ENCODE measurements around the gene SNX4. TPM values are rescaled to one million over a fixed set of nuclear protein-coding genes. Genes with fewer than 3 reads are reported as not detected.

The SNX4 gene
- polyA plus RNA-seq (2013) = 27.4 and 28.3 TPM in 2 replicates

GRCh38 chr3:125519678-125520562 is at the start of gene SNX4:
SNX4 (minus strand) TSS chr3:125520202; CDS start chr3:125520172, 30 bp downstream.
- peak within 1 kb of the TSS; percentile 74 for H2BK120ac ChIP-seq (ENCODE audit: insufficient read depth, low read length, poor library complexity)
- WGBS (ENCODE audit: extremely low coverage, insufficient coverage, insufficient read length) = no CpG with 5 or more reads among the region's 65 CpGs
- no peaks in the 10 kb centered on the region for H3K27me3 ChIP-seq (ENCODE audit: insufficient read depth, low read length)
- no peaks in the 10 kb centered on the region for H3K9me3 ChIP-seq (ENCODE audit: insufficient read depth, low read depth, low read length)
- H3K4me2 ChIP-seq (ENCODE audit: low read length) = peak within 1 kb of the TSS; percentile 74
- H2BK12ac ChIP-seq (ENCODE audit: low read length) = no peak within 1 kb of the TSS
- peaks cover 10% of the 10 kb centered on the region for H3K79me1 ChIP-seq (ENCODE audit: low read length)
- H3K4me1 ChIP-seq (ENCODE audit: control insufficient read depth in 1 of 2, insufficient read depth in 2 of 2, low read length in 2 of 2) = peaks cover 2 to 7% of the 10 kb centered on the region in 2 experiments
- H2BK5ac ChIP-seq (ENCODE audit: low read depth, low read length, poor library complexity) = peak within 1 kb of the TSS; percentile 53
- peak within 1 kb of the TSS; percentile 89 for H3K18ac ChIP-seq (ENCODE audit: low read length)
- peak within 1 kb of the TSS; percentile 93 for H2AFZ ChIP-seq (ENCODE audit: insufficient read depth, low read length, poor library complexity)
- H2AK5ac ChIP-seq (ENCODE audit: low read length) = peak within 1 kb of the TSS; percentile 8
- H4K91ac ChIP-seq (ENCODE audit: low read depth, low read length) = peak within 1 kb of the TSS; percentile 84
- peak within 1 kb of the TSS; percentile 79 for H4K12ac ChIP-seq (ENCODE audit: low read depth, low read length)
- peaks cover 7% of the 10 kb centered on the region for H3K79me2 ChIP-seq (ENCODE audit: control insufficient read depth, insufficient read depth, low read length, poor library complexity)
- H3K23ac ChIP-seq (ENCODE audit: low read length) = no peak within 1 kb of the TSS
- H3K36me3 ChIP-seq (ENCODE audit: control insufficient read depth in 1 of 2, insufficient read depth in 2 of 2, low read length in 2 of 2) = peaks cover 2 to 3% of the 10 kb centered on the region in 2 experiments
- peak within 1 kb of the TSS; percentile 93 for H4K8ac ChIP-seq (ENCODE audit: low read depth, low read length)
- H3K14ac ChIP-seq (ENCODE audit: low read length) = peak within 1 kb of the TSS; percentile 84
- peak; percentile 97 for DNase-seq
- H3K4me3 ChIP-seq (ENCODE audit: low read depth, low read length) = peak within 1 kb of the TSS; percentile 92
- peak within 1 kb of the TSS; percentile 91 for H3K4ac ChIP-seq (ENCODE audit: low read depth, low read length)
- peak within 1 kb of the TSS; percentile 91 for H3K9ac ChIP-seq (ENCODE audit: low read length)
- peak within 1 kb of the TSS; percentile 72 for H3K27ac ChIP-seq (ENCODE audit: low read depth, low read length)

- Histone ChIP-seq H3K79me1 (ENCODE audit: low read length) (no peaks in the 10 kb centered on the region), H2AFZ (ENCODE audit: insufficient read depth, low read length, poor library complexity) (no peak overlapping the region), H3K4me1 (ENCODE audit: control insufficient read depth in 1 of 2, insufficient read depth in 2 of 2, low read length in 2 of 2) (peaks cover 0 to 2% of the 10 kb centered on the region in 2 experiments), H4K91ac (ENCODE audit: low read depth, low read length) (no peak overlapping the region), H3K9me3 (ENCODE audit: insufficient read depth, low read depth, low read length) (no peaks in the 10 kb centered on the region), H2BK12ac (ENCODE audit: low read length) (no peak overlapping the region), H3K79me2 (ENCODE audit: control insufficient read depth, insufficient read depth, low read length, poor library complexity) (no peaks in the 10 kb centered on the region), H3K14ac (ENCODE audit: low read length) (no peak overlapping the region), H2BK120ac (ENCODE audit: insufficient read depth, low read length, poor library complexity) (no peak overlapping the region), H2AK5ac (ENCODE audit: low read length) (no peak overlapping the region), H3K4ac (ENCODE audit: low read depth, low read length) (no peak overlapping the region), H3K18ac (ENCODE audit: low read length) (no peak overlapping the region), H3K23ac (ENCODE audit: low read length) (no peak overlapping the region), H3K27me3 (ENCODE audit: insufficient read depth, low read length) (no peaks in the 10 kb centered on the region), H3K4me2 (ENCODE audit: low read length) (no peak overlapping the region), H3K9ac (ENCODE audit: low read length) (no peak overlapping the region), H3K27ac (ENCODE audit: low read depth, low read length) (no peak overlapping the region), H4K12ac (ENCODE audit: low read depth, low read length) (no peak overlapping the region), H3K4me3 (ENCODE audit: low read depth, low read length) (no peak overlapping the region), H2BK5ac (ENCODE audit: low read depth, low read length, poor library complexity) (no peak overlapping the region), H3K36me3 (ENCODE audit: control insufficient read depth in 1 of 2, insufficient read depth in 2 of 2, low read length in 2 of 2) (peaks cover 14% of the 10 kb centered on the region in 2 experiments), H4K8ac (ENCODE audit: low read depth, low read length) (no peak overlapping the region)
- no CpG with 5 or more reads among the region's 1 CpG for WGBS (ENCODE audit: extremely low coverage, insufficient coverage, insufficient read length)
- peak; percentile 22 to 56 for DNase-seq
Measured at GRCh38 chr3:125556314-125556713, 36.3 kb upstream of the SNX4 start.

- Histone ChIP-seq H4K12ac (ENCODE audit: low read depth, low read length) (no peak overlapping the region), H3K79me1 (ENCODE audit: low read length) (no peaks in the 10 kb centered on the region), H3K14ac (ENCODE audit: low read length) (no peak overlapping the region), H3K9me3 (ENCODE audit: insufficient read depth, low read depth, low read length) (no peaks in the 10 kb centered on the region), H3K4me2 (ENCODE audit: low read length) (no peak overlapping the region), H3K4me3 (ENCODE audit: low read depth, low read length) (no peak overlapping the region), H3K23ac (ENCODE audit: low read length) (no peak overlapping the region), H4K8ac (ENCODE audit: low read depth, low read length) (no peak overlapping the region), H2BK120ac (ENCODE audit: insufficient read depth, low read length, poor library complexity) (no peak overlapping the region), H3K27me3 (ENCODE audit: insufficient read depth, low read length) (no peaks in the 10 kb centered on the region), H3K4ac (ENCODE audit: low read depth, low read length) (no peak overlapping the region), H3K79me2 (ENCODE audit: control insufficient read depth, insufficient read depth, low read length, poor library complexity) (no peaks in the 10 kb centered on the region), H3K36me3 (ENCODE audit: control insufficient read depth in 1 of 2, insufficient read depth in 2 of 2, low read length in 2 of 2) (peaks cover 12 to 16% of the 10 kb centered on the region in 2 experiments), H2AK5ac (ENCODE audit: low read length) (no peak overlapping the region), H3K27ac (ENCODE audit: low read depth, low read length) (no peak overlapping the region), H2BK5ac (ENCODE audit: low read depth, low read length, poor library complexity) (no peak overlapping the region), H3K9ac (ENCODE audit: low read length) (no peak overlapping the region), H4K91ac (ENCODE audit: low read depth, low read length) (no peak overlapping the region), H3K4me1 (ENCODE audit: control insufficient read depth in 1 of 2, insufficient read depth in 2 of 2, low read length in 2 of 2) (peaks cover 0 to 2% of the 10 kb centered on the region in 2 experiments), H3K18ac (ENCODE audit: low read length) (no peak overlapping the region), H2BK12ac (ENCODE audit: low read length) (no peak overlapping the region), H2AFZ (ENCODE audit: insufficient read depth, low read length, poor library complexity) (no peak overlapping the region)
- no CpG with 5 or more reads among the region's 4 CpGs for whole genome bisulfite sequencing (ENCODE audit: extremely low coverage, insufficient coverage, insufficient read length)
- no peak for DNase-seq
Measured at GRCh38 chr3:125552401-125552800, 32.4 kb upstream of the SNX4 start.

GRCh38 chr3:125528920-125529319 is 8.9 kb upstream of the SNX4 start:
- no peaks in the 10 kb centered on the region for H3K4me1 ChIP-seq (ENCODE audit: control insufficient read depth in 1 of 2, insufficient read depth in 2 of 2, low read length in 2 of 2)
- no peak overlapping the region for H2AFZ ChIP-seq (ENCODE audit: insufficient read depth, low read length, poor library complexity)
- H4K8ac ChIP-seq (ENCODE audit: low read depth, low read length) = no peak overlapping the region
- H2BK5ac ChIP-seq (ENCODE audit: low read depth, low read length, poor library complexity) = no peak overlapping the region
- DNase-seq = no peak
- no peak overlapping the region for H3K4ac ChIP-seq (ENCODE audit: low read depth, low read length)
- no peak overlapping the region for H2BK12ac ChIP-seq (ENCODE audit: low read length)
- H4K91ac ChIP-seq (ENCODE audit: low read depth, low read length) = no peak overlapping the region
- H3K9ac ChIP-seq (ENCODE audit: low read length) = no peak overlapping the region
- no peak overlapping the region for H3K14ac ChIP-seq (ENCODE audit: low read length)
- no peak overlapping the region for H2AK5ac ChIP-seq (ENCODE audit: low read length)
- H4K12ac ChIP-seq (ENCODE audit: low read depth, low read length) = no peak overlapping the region
- H2BK120ac ChIP-seq (ENCODE audit: insufficient read depth, low read length, poor library complexity) = no peak overlapping the region
- H3K27ac ChIP-seq (ENCODE audit: low read depth, low read length) = no peak overlapping the region
- H3K18ac ChIP-seq (ENCODE audit: low read length) = no peak overlapping the region
- no peaks in the 10 kb centered on the region for H3K79me1 ChIP-seq (ENCODE audit: low read length)
- peaks cover 2 to 7% of the 10 kb centered on the region in 2 experiments for H3K36me3 ChIP-seq (ENCODE audit: control insufficient read depth in 1 of 2, insufficient read depth in 2 of 2, low read length in 2 of 2)
- no peak overlapping the region for H3K23ac ChIP-seq (ENCODE audit: low read length)
- no peaks in the 10 kb centered on the region for H3K79me2 ChIP-seq (ENCODE audit: control insufficient read depth, insufficient read depth, low read length, poor library complexity)
- H3K27me3 ChIP-seq (ENCODE audit: insufficient read depth, low read length) = no peaks in the 10 kb centered on the region
- H3K4me2 ChIP-seq (ENCODE audit: low read length) = no peak overlapping the region
- no peak overlapping the region for H3K4me3 ChIP-seq (ENCODE audit: low read depth, low read length)
- H3K9me3 ChIP-seq (ENCODE audit: insufficient read depth, low read depth, low read length) = no peaks in the 10 kb centered on the region

Data from trophoblast cell (in vitro differentiated cells and primary cell).